ENCODE measurements around the gene TFAP2C.

Gene TFAP2C

GRCh38 chr20:56628873-56629463 lies at the start of gene TFAP2C:
Gene TFAP2C (plus strand): TSS chr20:56629306. CDS start chr20:56629545, 239 bp downstream.
- H3K36me3 ChIP-seq (ENCODE audit: control insufficient read depth, insufficient read depth, low read length, severe bottlenecking): no peaks in the 10 kb centered on the region
- H3K27me3 ChIP-seq (replicated peaks; ENCODE audit: control insufficient read depth, insufficient read depth, low read length): peaks cover 85% of the 10 kb centered on the region
- H3K4me1 ChIP-seq (ENCODE audit: control insufficient read depth, insufficient read depth, low read length): peaks cover 10% of the 10 kb centered on the region
- H3K9me3 ChIP-seq (ENCODE audit: control insufficient read depth, low read length): peaks cover under 1% of the 10 kb centered on the region
- DNase-seq (ENCODE audit: low read depth): peak; percentile 89
- no peak within 1 kb of the TSS for H3K9ac ChIP-seq (ENCODE audit: low read length)
- peak within 1 kb of the TSS; percentile 37 for H3K4me3 ChIP-seq (ENCODE audit: low read length)

GRCh38 chr20:56580226-56580625 lies 48.9 kb upstream of the TFAP2C start:
- Histone ChIP-seq H3K4me1 (ENCODE audit: control insufficient read depth, insufficient read depth, low read length) (no peaks in the 10 kb centered on the region), H3K9ac (ENCODE audit: low read length) (no peak overlapping the region), H3K27me3 (replicated peaks; ENCODE audit: control insufficient read depth, insufficient read depth, low read length) (peaks cover 24% of the 10 kb centered on the region), H3K36me3 (ENCODE audit: control insufficient read depth, insufficient read depth, low read length, severe bottlenecking) (no peaks in the 10 kb centered on the region), H3K4me3 (ENCODE audit: low read length) (no peak overlapping the region), H3K9me3 (ENCODE audit: control insufficient read depth, low read length) (no peaks in the 10 kb centered on the region)
- no peak for DNase-seq (ENCODE audit: low read depth)

- Histone ChIP-seq H3K9me3 (ENCODE audit: control insufficient read depth, low read length) (no peaks in the 10 kb centered on the region), H3K27me3 (replicated peaks; ENCODE audit: control insufficient read depth, insufficient read depth, low read length) (peaks cover 19% of the 10 kb centered on the region), H3K4me3 (ENCODE audit: low read length) (no peak overlapping the region), H3K36me3 (ENCODE audit: control insufficient read depth, insufficient read depth, low read length, severe bottlenecking) (no peaks in the 10 kb centered on the region), H3K4me1 (ENCODE audit: control insufficient read depth, insufficient read depth, low read length) (no peaks in the 10 kb centered on the region), H3K9ac (ENCODE audit: low read length) (no peak overlapping the region)
- DNase-seq (ENCODE audit: low read depth): no peak
These were observed 47.4 kb upstream of the TFAP2C start for GRCh38 chr20:56581701-56582100.

- H3K4me3 ChIP-seq (ENCODE audit: low read length): no peak overlapping the region
- DNase-seq (ENCODE audit: low read depth): no peak
- H3K36me3 ChIP-seq (ENCODE audit: control insufficient read depth, insufficient read depth, low read length, severe bottlenecking): no peaks in the 10 kb centered on the region
- no peaks in the 10 kb centered on the region for H3K4me1 ChIP-seq (ENCODE audit: control insufficient read depth, insufficient read depth, low read length)
- no peak overlapping the region for H3K9ac ChIP-seq (ENCODE audit: low read length)
- no peaks in the 10 kb centered on the region for H3K9me3 ChIP-seq (ENCODE audit: control insufficient read depth, low read length)
- H3K27me3 ChIP-seq (replicated peaks; ENCODE audit: control insufficient read depth, insufficient read depth, low read length): peaks cover 23% of the 10 kb centered on the region
These were observed 46.6 kb upstream of the TFAP2C start for GRCh38 chr20:56582542-56582941.

GRCh38 chr20:56584916-56585315 lies 44.2 kb upstream of the TFAP2C start:
- H3K9me3 ChIP-seq (ENCODE audit: control insufficient read depth, low read length): no peaks in the 10 kb centered on the region
- no peaks in the 10 kb centered on the region for H3K4me1 ChIP-seq (ENCODE audit: control insufficient read depth, insufficient read depth, low read length)
- H3K9ac ChIP-seq (ENCODE audit: low read length): no peak overlapping the region
- H3K36me3 ChIP-seq (ENCODE audit: control insufficient read depth, insufficient read depth, low read length, severe bottlenecking): no peaks in the 10 kb centered on the region
- DNase-seq (ENCODE audit: low read depth): no peak
- peaks cover 26% of the 10 kb centered on the region for H3K27me3 ChIP-seq (replicated peaks; ENCODE audit: control insufficient read depth, insufficient read depth, low read length)
- H3K4me3 ChIP-seq (ENCODE audit: low read length): no peak overlapping the region

GRCh38 chr20:56587307-56588041 lies 41.6 kb upstream of the TFAP2C start:
- no peaks in the 10 kb centered on the region for H3K4me1 ChIP-seq (ENCODE audit: control insufficient read depth, insufficient read depth, low read length)
- no peaks in the 10 kb centered on the region for H3K36me3 ChIP-seq (ENCODE audit: control insufficient read depth, insufficient read depth, low read length, severe bottlenecking)
- DNase-seq (ENCODE audit: low read depth): no peak
- H3K27me3 ChIP-seq (replicated peaks; ENCODE audit: control insufficient read depth, insufficient read depth, low read length): peaks cover 26% of the 10 kb centered on the region
- H3K9ac ChIP-seq (ENCODE audit: low read length): no peak overlapping the region
- H3K4me3 ChIP-seq (ENCODE audit: low read length): no peak overlapping the region
- no peaks in the 10 kb centered on the region for H3K9me3 ChIP-seq (ENCODE audit: control insufficient read depth, low read length)

- H3K4me3 ChIP-seq (ENCODE audit: low read length): no peak overlapping the region
- H3K4me1 ChIP-seq (ENCODE audit: control insufficient read depth, insufficient read depth, low read length): no peaks in the 10 kb centered on the region
- no peaks in the 10 kb centered on the region for H3K9me3 ChIP-seq (ENCODE audit: control insufficient read depth, low read length)
- no peak for DNase-seq (ENCODE audit: low read depth)
- H3K36me3 ChIP-seq (ENCODE audit: control insufficient read depth, insufficient read depth, low read length, severe bottlenecking): no peaks in the 10 kb centered on the region
- peaks cover 26% of the 10 kb centered on the region for H3K27me3 ChIP-seq (replicated peaks; ENCODE audit: control insufficient read depth, insufficient read depth, low read length)
- H3K9ac ChIP-seq (ENCODE audit: low read length): no peak overlapping the region
These were observed 40.1 kb upstream of the TFAP2C start for GRCh38 chr20:56588996-56589395.

GRCh38 chr20:56589633-56590032 lies 39.5 kb upstream of the TFAP2C start:
- Histone ChIP-seq H3K27me3 (replicated peaks; ENCODE audit: control insufficient read depth, insufficient read depth, low read length) (peaks cover 23% of the 10 kb centered on the region), H3K36me3 (ENCODE audit: control insufficient read depth, insufficient read depth, low read length, severe bottlenecking) (no peaks in the 10 kb centered on the region), H3K4me3 (ENCODE audit: low read length) (no peak overlapping the region), H3K9me3 (ENCODE audit: control insufficient read depth, low read length) (no peaks in the 10 kb centered on the region), H3K4me1 (ENCODE audit: control insufficient read depth, insufficient read depth, low read length) (no peaks in the 10 kb centered on the region), H3K9ac (ENCODE audit: low read length) (no peak overlapping the region)
- DNase-seq (ENCODE audit: low read depth): no peak

GRCh38 chr20:56590888-56591287 lies 38.2 kb upstream of the TFAP2C start:
- Histone ChIP-seq H3K36me3 (ENCODE audit: control insufficient read depth, insufficient read depth, low read length, severe bottlenecking) (no peaks in the 10 kb centered on the region), H3K4me1 (ENCODE audit: control insufficient read depth, insufficient read depth, low read length) (no peaks in the 10 kb centered on the region), H3K4me3 (ENCODE audit: low read length) (no peak overlapping the region), H3K9me3 (ENCODE audit: control insufficient read depth, low read length) (no peaks in the 10 kb centered on the region), H3K9ac (ENCODE audit: low read length) (no peak overlapping the region), H3K27me3 (replicated peaks; ENCODE audit: control insufficient read depth, insufficient read depth, low read length) (peaks cover 20% of the 10 kb centered on the region)
- DNase-seq (ENCODE audit: low read depth): no peak

- DNase-seq (ENCODE audit: low read depth): no peak
These were observed 36.9 kb upstream of the TFAP2C start for GRCh38 chr20:56592211-56592610.

GRCh38 chr20:56592817-56593216 lies 36.3 kb upstream of the TFAP2C start:
- H3K4me3 ChIP-seq (ENCODE audit: low read length): no peak overlapping the region
- H3K27me3 ChIP-seq (replicated peaks; ENCODE audit: control insufficient read depth, insufficient read depth, low read length): peaks cover 20% of the 10 kb centered on the region
- H3K9ac ChIP-seq (ENCODE audit: low read length): no peak overlapping the region
- H3K36me3 ChIP-seq (ENCODE audit: control insufficient read depth, insufficient read depth, low read length, severe bottlenecking): no peaks in the 10 kb centered on the region
- no peaks in the 10 kb centered on the region for H3K9me3 ChIP-seq (ENCODE audit: control insufficient read depth, low read length)
- no peaks in the 10 kb centered on the region for H3K4me1 ChIP-seq (ENCODE audit: control insufficient read depth, insufficient read depth, low read length)
- DNase-seq (ENCODE audit: low read depth): no peak

More at GRCh38 chr20:56592211-56592610, 36.9 kb upstream of the TFAP2C start:
- H3K4me1 ChIP-seq (ENCODE audit: control insufficient read depth, insufficient read depth, low read length): no peaks in the 10 kb centered on the region
- H3K27me3 ChIP-seq (replicated peaks; ENCODE audit: control insufficient read depth, insufficient read depth, low read length): peaks cover 20% of the 10 kb centered on the region
- H3K4me3 ChIP-seq (ENCODE audit: low read length): no peak overlapping the region
- no peaks in the 10 kb centered on the region for H3K36me3 ChIP-seq (ENCODE audit: control insufficient read depth, insufficient read depth, low read length, severe bottlenecking)
- H3K9ac ChIP-seq (ENCODE audit: low read length): no peak overlapping the region
- H3K9me3 ChIP-seq (ENCODE audit: control insufficient read depth, low read length): no peaks in the 10 kb centered on the region

All from adipocyte (in vitro differentiated cells).